Measurements from ENCODE around the gene TUFT1.

The TUFT1 gene

DNA sequence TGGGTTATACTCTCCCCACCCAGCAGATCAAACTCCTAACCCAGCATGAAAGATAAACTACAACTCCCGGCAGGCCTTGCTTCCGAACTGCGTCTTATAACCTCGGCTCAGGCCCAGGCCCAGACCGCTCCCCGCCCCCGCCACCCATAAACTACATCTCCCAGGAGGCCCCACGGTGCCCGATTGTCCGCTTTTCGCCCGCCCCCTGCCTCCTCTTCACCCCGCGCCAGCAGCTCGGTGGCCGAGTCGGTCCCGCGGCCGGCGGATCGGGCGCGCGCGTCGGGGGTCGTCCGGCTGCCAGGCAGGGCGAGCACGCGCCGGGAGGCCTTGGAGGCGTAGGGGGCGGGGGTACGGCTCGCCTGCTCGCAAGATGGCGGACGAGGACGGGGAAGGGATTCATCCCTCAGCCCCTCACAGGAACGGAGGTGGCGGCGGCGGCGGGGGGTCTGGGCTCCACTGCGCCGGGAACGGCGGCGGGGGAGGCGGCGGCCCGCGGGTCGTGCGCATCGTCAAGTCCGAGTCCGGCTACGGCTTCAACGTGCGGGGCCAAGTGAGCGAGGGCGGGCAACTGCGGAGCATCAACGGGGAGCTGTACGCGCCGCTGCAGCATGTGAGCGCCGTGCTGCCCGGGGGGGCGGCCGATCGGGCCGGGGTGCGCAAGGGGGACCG, 71.9 kb downstream of the TUFT1 start, which contains the start of gene SNX27:
Gene SNX27 (plus strand): TSS at position 219 of the 669 bp plus-strand sequence. CDS start 152 bp downstream, at position 371.
- TF ChIP-seq, protein P1, sequence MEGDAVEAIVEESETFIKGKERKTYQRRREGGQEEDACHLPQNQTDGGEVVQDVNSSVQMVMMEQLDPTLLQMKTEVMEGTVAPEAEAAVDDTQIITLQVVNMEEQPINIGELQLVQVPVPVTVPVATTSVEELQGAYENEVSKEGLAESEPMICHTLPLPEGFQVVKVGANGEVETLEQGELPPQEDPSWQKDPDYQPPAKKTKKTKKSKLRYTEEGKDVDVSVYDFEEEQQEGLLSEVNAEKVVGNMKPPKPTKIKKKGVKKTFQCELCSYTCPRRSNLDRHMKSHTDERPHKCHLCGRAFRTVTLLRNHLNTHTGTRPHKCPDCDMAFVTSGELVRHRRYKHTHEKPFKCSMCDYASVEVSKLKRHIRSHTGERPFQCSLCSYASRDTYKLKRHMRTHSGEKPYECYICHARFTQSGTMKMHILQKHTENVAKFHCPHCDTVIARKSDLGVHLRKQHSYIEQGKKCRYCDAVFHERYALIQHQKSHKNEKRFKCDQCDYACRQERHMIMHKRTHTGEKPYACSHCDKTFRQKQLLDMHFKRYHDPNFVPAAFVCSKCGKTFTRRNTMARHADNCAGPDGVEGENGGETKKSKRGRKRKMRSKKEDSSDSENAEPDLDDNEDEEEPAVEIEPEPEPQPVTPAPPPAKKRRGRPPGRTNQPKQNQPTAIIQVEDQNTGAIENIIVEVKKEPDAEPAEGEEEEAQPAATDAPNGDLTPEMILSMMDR (conservative IDR thresholded peaks at IDR 0.05) = no peak
- peak; percentile 77 for TF ChIP-seq ZFX (IDR thresholded peaks at IDR 0.05)
- H3K27ac ChIP-seq = peak within 1 kb of the TSS; percentile 92

DNA sequence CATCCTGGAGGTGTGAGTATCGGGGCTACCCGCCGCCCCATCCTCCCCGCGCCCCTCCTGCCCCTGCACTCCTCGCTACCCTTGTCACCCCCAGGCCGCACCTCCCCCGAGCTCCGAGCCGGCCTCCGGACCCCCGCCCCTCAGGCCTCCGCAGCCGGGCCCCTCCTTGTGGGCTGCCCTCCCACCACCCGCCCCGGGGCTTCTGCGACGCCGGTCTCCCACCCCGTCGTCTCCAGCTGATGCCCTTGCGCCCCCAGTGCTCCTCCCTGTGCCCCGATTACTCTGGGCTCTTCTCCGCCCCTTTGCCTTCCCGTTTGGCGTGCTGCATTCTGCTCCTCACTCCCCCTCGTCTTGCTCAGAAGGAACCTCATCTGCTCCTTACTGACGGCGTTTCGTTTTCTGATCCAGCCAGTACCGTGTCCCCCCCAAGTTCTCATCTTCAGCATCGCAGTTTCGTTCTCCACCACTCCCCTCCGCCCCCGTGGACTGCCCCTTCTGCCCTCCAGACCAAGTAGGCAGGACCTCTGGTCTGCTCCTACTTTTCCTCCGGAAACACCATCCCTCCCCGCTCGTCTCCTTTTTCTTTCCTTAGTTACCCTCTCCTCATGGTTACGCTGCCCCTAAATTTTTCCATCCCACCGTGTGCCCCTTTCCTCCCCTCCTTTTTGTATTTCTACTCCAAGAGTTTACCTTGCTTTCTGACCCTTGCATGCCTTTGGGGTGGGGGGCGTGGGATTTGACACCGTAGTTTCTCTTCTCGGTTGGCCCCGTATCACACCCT, 72.6 kb downstream of the TUFT1 start:
- TF ChIP-seq ZFX (IDR thresholded peaks at IDR 0.05) = no peak
- TF ChIP-seq, protein P1 (conservative IDR thresholded peaks at IDR 0.05) = no peak

DNA sequence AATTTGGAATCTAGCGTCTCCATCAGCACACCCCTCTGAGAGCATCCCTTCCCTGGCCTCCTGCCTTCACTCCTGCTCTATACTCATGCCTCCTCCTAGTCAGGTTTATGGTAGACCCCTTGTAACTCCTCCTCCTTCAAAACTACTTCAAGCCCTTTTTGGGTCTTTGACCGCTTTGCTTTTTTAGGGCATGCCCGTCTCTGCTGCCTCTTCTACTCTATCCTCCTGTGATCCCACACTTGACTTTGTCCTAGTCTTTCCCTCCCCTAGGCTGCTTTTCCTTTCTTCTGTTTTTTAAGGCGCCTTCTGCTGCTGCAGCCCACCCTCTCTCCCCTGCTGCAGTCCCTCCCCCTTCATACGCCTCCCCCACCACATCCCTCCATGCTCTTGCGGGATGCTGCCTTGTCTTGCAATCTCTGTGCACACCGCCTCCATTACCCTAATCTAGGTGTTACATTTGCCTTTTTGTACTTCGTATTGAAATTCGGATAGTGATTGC, 73.2 kb downstream of the TUFT1 start:
- TF ChIP-seq, protein P1 (conservative IDR thresholded peaks at IDR 0.05) = no peak
- TF ChIP-seq ZFX (IDR thresholded peaks at IDR 0.05) = no peak

More for the DNA sequence above, 72.6 kb downstream of the TUFT1 start:
- H3K27ac ChIP-seq = peak overlapping the region; percentile 92

DNA sequence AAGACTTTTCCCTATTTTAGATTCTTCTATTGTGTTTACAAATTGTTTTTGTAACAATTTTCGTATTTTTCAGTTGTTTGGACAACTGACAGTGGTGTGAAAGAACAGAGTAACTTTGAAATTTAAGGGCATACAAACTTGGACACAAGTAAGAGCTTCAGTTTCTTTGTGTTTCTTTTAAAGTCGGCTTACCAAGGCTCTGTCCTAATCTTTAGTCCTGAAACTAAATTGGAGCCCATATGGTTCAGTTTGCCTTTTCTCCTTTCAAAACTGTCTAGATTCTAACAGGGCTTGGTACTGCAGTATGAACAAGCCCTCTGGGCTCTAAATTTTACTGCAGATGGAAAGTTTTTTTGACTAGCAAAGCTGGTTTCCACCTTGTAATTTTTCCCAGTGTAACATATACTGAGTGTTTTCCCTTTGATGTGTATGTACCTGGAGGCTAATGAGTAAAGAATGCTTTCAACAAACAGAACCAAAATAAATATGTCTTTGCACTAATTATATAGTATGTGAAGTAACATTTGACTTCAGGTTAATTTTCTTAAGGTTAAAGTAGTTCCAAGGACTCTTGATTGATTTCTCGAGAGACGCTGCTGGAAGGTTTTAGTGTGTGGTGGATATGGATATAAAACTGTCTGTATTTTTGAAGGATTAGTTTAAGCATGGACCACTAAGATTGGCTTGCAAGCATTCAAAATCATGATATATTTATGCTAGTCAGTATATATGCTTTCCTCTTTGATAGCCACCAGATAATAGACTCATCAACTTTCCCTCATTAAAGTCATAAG, 75.8 kb downstream of the TUFT1 start:
- no peak overlapping the region for H3K27ac ChIP-seq
- TF ChIP-seq, protein P1 (conservative IDR thresholded peaks at IDR 0.05) = no peak
- no peak for TF ChIP-seq ZFX (IDR thresholded peaks at IDR 0.05)

More for the DNA sequence above, 73.2 kb downstream of the TUFT1 start:
- no peak overlapping the region for H3K27ac ChIP-seq

DNA sequence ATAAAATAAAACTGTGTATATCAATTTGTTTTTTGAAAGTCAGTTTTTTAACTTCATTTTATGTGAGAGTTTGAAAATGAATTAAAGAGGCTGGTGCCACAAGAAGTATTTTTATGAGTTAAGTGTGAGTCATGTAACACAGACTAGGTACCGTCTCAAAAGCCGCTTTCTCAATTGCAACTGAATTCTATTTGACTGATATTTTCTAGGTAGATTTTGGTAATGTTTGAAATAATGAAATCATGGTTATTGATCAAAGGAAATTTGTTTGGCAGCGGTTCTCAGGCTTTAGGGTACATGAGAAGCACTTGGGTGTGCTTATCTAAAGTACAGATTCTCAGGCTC, 76.4 kb downstream of the TUFT1 start:
- no peak overlapping the region for H3K27ac ChIP-seq

DNA sequence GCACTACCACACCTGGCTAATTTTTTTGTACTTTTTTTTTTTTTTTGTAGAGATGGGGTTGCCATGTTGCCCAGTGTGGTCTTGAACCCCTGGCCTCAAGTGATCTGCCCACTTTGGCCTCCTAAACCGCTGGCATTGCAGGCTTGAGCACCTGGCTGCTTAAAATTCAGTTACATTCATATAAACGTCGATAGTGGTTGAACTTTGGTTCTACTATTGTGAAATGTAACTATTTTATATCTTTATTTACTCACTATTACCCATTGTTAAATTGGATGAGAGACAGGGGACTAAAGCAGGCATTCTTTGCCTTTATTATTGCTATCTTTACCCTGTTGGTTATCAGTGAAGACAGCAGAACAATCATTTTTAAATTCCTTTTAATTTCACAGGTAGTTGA, 77.9 kb downstream of the TUFT1 start:
- no peak for TF ChIP-seq ZFX (IDR thresholded peaks at IDR 0.05)
- TF ChIP-seq, protein P1 (conservative IDR thresholded peaks at IDR 0.05) = no peak
- no peak overlapping the region for H3K27ac ChIP-seq

More for the DNA sequence above, 76.4 kb downstream of the TUFT1 start:
- TF ChIP-seq, protein P1 (conservative IDR thresholded peaks at IDR 0.05) = no peak
- TF ChIP-seq ZFX (IDR thresholded peaks at IDR 0.05) = no peak
